Neuronal stem cell (in vitro differentiated cells): ENCODE results near the gene PTPN3.

Experiments used
- DNase-seq: peaks from one replicate; pipeline ENCODE4 v3.0.0-alpha.2; 2013; ENCODE audit warnings: low spot score
- H2AFZ ChIP-seq: one replicate; pipeline ENCODE4 v1.6.1; 2013; ENCODE audit warnings: mild to moderate bottlenecking, low read length, inconsistent platforms
- H2AK5ac ChIP-seq: 2 replicates; pipeline ENCODE4 v1.6.1; 2013; ENCODE audit warnings: low read depth, mild to moderate bottlenecking, inconsistent platforms, low read length, moderate library complexity, mixed read lengths
- H2BK120ac ChIP-seq: 2 replicates; pipeline ENCODE4 v1.6.1; 2013; ENCODE audit warnings: low read depth, mild to moderate bottlenecking, inconsistent platforms, low read length, moderate library complexity, mixed read lengths
- H2BK12ac ChIP-seq: one replicate; pipeline ENCODE4 v1.6.1; 2013; ENCODE audit warnings: low read length, inconsistent platforms
- H2BK15ac ChIP-seq: 2 replicates; pipeline ENCODE4 v1.6.1; 2013; ENCODE audit warnings: mild to moderate bottlenecking, low read length, inconsistent platforms, mixed read lengths
- H2BK5ac ChIP-seq: one replicate; pipeline ENCODE4 v1.6.1; 2013; ENCODE audit warnings: inconsistent platforms, mild to moderate bottlenecking, low read length, moderate library complexity
- H3K14ac ChIP-seq: one replicate; pipeline ENCODE4 v1.6.1; 2013; ENCODE audit warnings: low read length, inconsistent platforms
- H3K18ac ChIP-seq: 2 replicates; pipeline ENCODE4 v1.6.1; 2013; ENCODE audit warnings: low read length, inconsistent platforms
- H3K23ac ChIP-seq: 2 replicates; pipeline ENCODE4 v1.6.1; 2013; ENCODE audit warnings: low read depth, mild to moderate bottlenecking, mixed read lengths, low read length, inconsistent platforms; ENCODE audit not compliant: poor library complexity
- H3K27ac ChIP-seq: replicated peaks from 3 replicates; pipeline ENCODE4 v1.5.1; 2013; ENCODE audit warnings: low read length, inconsistent platforms
- H3K27me3 ChIP-seq, 3 experiments: 2 replicates each; pipeline ENCODE4 v1.6.1; 2013; ENCODE audit warnings: low read length in 3 of 3, mild to moderate bottlenecking in 2 of 3, inconsistent platforms in 1 of 3, low read depth in 1 of 3, mixed read lengths in 1 of 3, moderate library complexity in 1 of 3; ENCODE audit not compliant: control insufficient read depth in 3 of 3, insufficient read depth in 3 of 3
- H3K36me3 ChIP-seq, 2 donors: replicated peaks in 1 of 2; 2 replicates each; pipeline ENCODE4 v1.6.1; 2013; ENCODE audit warnings: low read length in 2 of 2; ENCODE audit not compliant: control insufficient read depth in 2 of 2, insufficient read depth in 2 of 2
- H3K4ac ChIP-seq: 2 replicates; pipeline ENCODE4 v1.6.1; 2013; ENCODE audit warnings: inconsistent platforms, mild to moderate bottlenecking, low read length, moderate library complexity
- H3K4me1 ChIP-seq, 2 donors: 1 replicate in 1 of 2; 2 replicates in 1 of 2; pipeline ENCODE4 v1.6.1; 2013; ENCODE audit warnings: low read length in 2 of 2, low read depth in 1 of 2; ENCODE audit not compliant: control insufficient read depth in 2 of 2, insufficient read depth in 1 of 2
- H3K4me2 ChIP-seq: one replicate; pipeline ENCODE4 v1.6.1; 2013; ENCODE audit warnings: mild to moderate bottlenecking, low read length, inconsistent platforms; ENCODE audit not compliant: insufficient read depth, poor library complexity, severe bottlenecking
- H3K4me3 ChIP-seq, 2 donors: 2 replicates each; pipeline ENCODE4 v1.5.1; 2013; ENCODE audit warnings: low read length in 2 of 2, mild to moderate bottlenecking in 2 of 2, inconsistent platforms in 1 of 2, moderate library complexity in 1 of 2
- H3K79me1 ChIP-seq: one replicate; pipeline ENCODE4 v1.6.1; 2013; ENCODE audit warnings: low read depth, mild to moderate bottlenecking, inconsistent platforms, low read length, moderate library complexity
- H3K9ac ChIP-seq: one replicate; pipeline ENCODE4 v1.6.1; 2013; ENCODE audit warnings: mild to moderate bottlenecking, low read depth, low read length, inconsistent platforms; ENCODE audit not compliant: poor library complexity
- H3K9me3 ChIP-seq, 2 donors: replicated peaks in 1 of 2; 2 replicates each; pipeline versions ENCODE3 to v1.6.1; 2013; ENCODE audit warnings: low read length in 2 of 2, mild to moderate bottlenecking in 2 of 2, inconsistent platforms in 1 of 2, low read depth in 1 of 2, mixed read lengths in 1 of 2, moderate library complexity in 1 of 2; ENCODE audit not compliant: control insufficient read depth in 2 of 2, insufficient read depth in 1 of 2
- H4K8ac ChIP-seq: one replicate; pipeline ENCODE4 v1.6.1; 2013; ENCODE audit warnings: low read depth, mild to moderate bottlenecking, inconsistent platforms, low read length, moderate library complexity
- H4K91ac ChIP-seq: one replicate; pipeline ENCODE4 v1.6.1; 2013; ENCODE audit warnings: low read length, low read depth, mild to moderate bottlenecking, inconsistent platforms; ENCODE audit not compliant: poor library complexity
- WGBS, 2 donors: extraction: QIAGEN DNeasy Blood & Tissue Kit; methylation state at CpG; one replicate each; pipeline ENCODE4 v1.1.7; 2013; ENCODE audit warnings: missing lambda C conversion rate in 2 of 2, mixed read lengths in 1 of 2; ENCODE audit not compliant: insufficient read length in 2 of 2, insufficient replicate concordance in 1 of 2; ENCODE audit errors: extremely low coverage in 2 of 2; 5-methylcytosine and 5-hydroxymethylcytosine counted together

PTPN3 gene

GRCh38 chr9:109411798-109412352 is 86.2 kb downstream of the PTPN3 start:
- H3K9ac ChIP-seq: no peak overlapping the region
- H3K27ac ChIP-seq: no peak overlapping the region
- H4K8ac ChIP-seq: no peak overlapping the region
- H3K14ac ChIP-seq: no peak overlapping the region
- H4K91ac ChIP-seq: no peak overlapping the region
- no peak overlapping the region for H2AFZ ChIP-seq
- H2BK5ac ChIP-seq: no peak overlapping the region
- DNase-seq: no peak
- no peaks in the 10 kb centered on the region for H3K79me1 ChIP-seq
- H2BK15ac ChIP-seq: no peak overlapping the region
- H3K4ac ChIP-seq: no peak overlapping the region
- H2BK12ac ChIP-seq: no peak overlapping the region
- no peak overlapping the region for H3K18ac ChIP-seq
- H3K36me3 ChIP-seq: no peaks in the 10 kb centered on the region
- H2BK120ac ChIP-seq: no peak overlapping the region
- no peak overlapping the region for H3K4me2 ChIP-seq
- H2AK5ac ChIP-seq: no peak overlapping the region
- WGBS, 2 donors: no CpG with 5 or more reads among the region's 5 CpGs
- H3K4me1 ChIP-seq: peaks cover 2 to 19% of the 10 kb centered on the region in 2 donors
- no peaks in the 10 kb centered on the region for H3K9me3 ChIP-seq
- no peak overlapping the region for H3K23ac ChIP-seq
- no peak overlapping the region for H3K4me3 ChIP-seq
- no peaks in the 10 kb centered on the region for H3K27me3 ChIP-seq

DNA sequence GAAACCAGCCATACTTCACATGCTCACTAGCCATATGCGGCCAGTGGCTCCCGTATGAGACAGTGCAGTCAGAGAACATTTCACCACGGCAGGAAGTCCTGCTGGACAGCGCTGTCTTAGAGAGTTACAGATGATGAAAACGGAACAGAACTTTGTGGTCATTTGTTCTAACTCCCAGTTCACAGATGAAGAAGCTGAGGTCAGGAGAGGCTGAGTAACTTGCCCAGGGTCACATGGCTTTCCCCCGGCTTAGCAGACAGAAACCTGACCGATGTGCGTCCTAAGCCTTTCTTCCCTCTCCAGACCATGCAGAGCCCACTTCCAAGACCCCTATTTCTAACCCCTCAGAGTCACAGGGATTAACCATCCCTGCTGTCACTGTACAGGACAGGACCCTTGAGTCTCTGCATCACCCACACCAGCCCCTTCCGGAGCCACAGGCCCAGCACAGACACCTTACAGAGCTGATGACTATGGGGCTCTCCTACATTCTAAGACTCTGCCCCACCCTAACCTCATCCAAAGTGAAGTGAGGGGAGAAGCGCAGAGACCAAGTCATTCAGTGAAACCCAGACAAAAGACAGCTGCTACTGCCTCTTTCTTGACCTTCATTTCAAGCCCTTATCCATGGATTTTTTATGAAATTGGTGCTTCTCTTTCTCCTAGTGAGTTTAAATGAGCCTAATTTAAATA is 86.9 kb downstream of the PTPN3 start:
- H3K14ac ChIP-seq: no peak overlapping the region
- H3K4ac ChIP-seq: no peak overlapping the region
- H4K91ac ChIP-seq: no peak overlapping the region
- H3K9me3 ChIP-seq: no peaks in the 10 kb centered on the region
- no peak overlapping the region for H2BK15ac ChIP-seq
- no peak overlapping the region for H3K9ac ChIP-seq
- no peaks in the 10 kb centered on the region for H3K27me3 ChIP-seq
- H2BK120ac ChIP-seq: no peak overlapping the region
- DNase-seq: no peak
- no peak overlapping the region for H4K8ac ChIP-seq
- no peak overlapping the region for H3K4me3 ChIP-seq
- no peaks in the 10 kb centered on the region for H3K79me1 ChIP-seq
- H3K27ac ChIP-seq: no peak overlapping the region
- H3K23ac ChIP-seq: no peak overlapping the region
- no peak overlapping the region for H3K4me2 ChIP-seq
- H2AK5ac ChIP-seq: no peak overlapping the region
- H3K18ac ChIP-seq: no peak overlapping the region
- no CpG with 5 or more reads among the region's 10 CpGs for WGBS, 2 donors
- no peak overlapping the region for H2BK5ac ChIP-seq
- H3K4me1 ChIP-seq: peaks cover 2 to 16% of the 10 kb centered on the region in 2 donors
- H2BK12ac ChIP-seq: no peak overlapping the region
- H3K36me3 ChIP-seq: no peaks in the 10 kb centered on the region
- H2AFZ ChIP-seq: no peak overlapping the region

DNA sequence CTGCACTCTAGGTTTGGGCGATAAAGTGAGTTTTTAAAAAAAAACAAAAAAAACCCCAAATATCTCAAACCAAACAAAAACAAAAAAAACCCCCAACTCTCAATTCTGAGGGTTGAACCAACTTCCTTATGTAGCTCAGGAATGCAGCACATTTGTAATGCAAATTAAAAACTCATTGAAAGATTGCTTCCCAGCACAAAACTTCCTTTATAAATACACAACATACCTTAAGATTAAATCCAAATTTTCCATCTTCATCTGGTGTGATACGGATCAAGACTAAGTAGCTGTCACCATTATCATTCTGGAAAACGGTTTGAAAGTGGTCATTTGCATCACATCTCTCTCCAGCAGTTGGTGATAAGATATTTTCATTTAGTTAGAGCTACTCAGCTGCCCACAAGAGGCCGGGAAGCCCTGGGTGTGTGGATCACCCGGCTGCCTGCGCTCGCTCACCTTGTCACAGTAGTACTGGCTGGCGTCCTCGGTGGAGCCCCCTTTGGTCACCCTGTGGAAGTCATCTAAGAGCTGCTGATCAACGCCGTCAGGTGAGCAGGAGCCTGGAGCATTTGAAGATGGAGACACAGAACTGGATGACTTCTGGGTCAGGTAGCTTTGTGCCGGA is 88.2 kb downstream of the PTPN3 start:
- no peaks in the 10 kb centered on the region for H3K9me3 ChIP-seq
- no peaks in the 10 kb centered on the region for H3K36me3 ChIP-seq
- no peak overlapping the region for H2BK12ac ChIP-seq
- H2BK5ac ChIP-seq: no peak overlapping the region
- H2BK15ac ChIP-seq: no peak overlapping the region
- H3K9ac ChIP-seq: no peak overlapping the region
- H3K4ac ChIP-seq: no peak overlapping the region
- H3K4me2 ChIP-seq: no peak overlapping the region
- WGBS, 2 donors: no CpG with 5 or more reads among the region's 12 CpGs
- H3K4me1 ChIP-seq: peaks cover 2 to 16% of the 10 kb centered on the region in 2 donors
- H3K27ac ChIP-seq: no peak overlapping the region
- no peak overlapping the region for H4K91ac ChIP-seq
- no peak overlapping the region for H4K8ac ChIP-seq
- H3K27me3 ChIP-seq: no peaks in the 10 kb centered on the region
- H3K23ac ChIP-seq: no peak overlapping the region
- H3K4me3 ChIP-seq: no peak overlapping the region
- no peak overlapping the region for H3K14ac ChIP-seq
- no peak overlapping the region for H2AFZ ChIP-seq
- no peak overlapping the region for H2BK120ac ChIP-seq
- DNase-seq: no peak
- H3K79me1 ChIP-seq: no peaks in the 10 kb centered on the region
- H2AK5ac ChIP-seq: no peak overlapping the region
- no peak overlapping the region for H3K18ac ChIP-seq

DNA sequence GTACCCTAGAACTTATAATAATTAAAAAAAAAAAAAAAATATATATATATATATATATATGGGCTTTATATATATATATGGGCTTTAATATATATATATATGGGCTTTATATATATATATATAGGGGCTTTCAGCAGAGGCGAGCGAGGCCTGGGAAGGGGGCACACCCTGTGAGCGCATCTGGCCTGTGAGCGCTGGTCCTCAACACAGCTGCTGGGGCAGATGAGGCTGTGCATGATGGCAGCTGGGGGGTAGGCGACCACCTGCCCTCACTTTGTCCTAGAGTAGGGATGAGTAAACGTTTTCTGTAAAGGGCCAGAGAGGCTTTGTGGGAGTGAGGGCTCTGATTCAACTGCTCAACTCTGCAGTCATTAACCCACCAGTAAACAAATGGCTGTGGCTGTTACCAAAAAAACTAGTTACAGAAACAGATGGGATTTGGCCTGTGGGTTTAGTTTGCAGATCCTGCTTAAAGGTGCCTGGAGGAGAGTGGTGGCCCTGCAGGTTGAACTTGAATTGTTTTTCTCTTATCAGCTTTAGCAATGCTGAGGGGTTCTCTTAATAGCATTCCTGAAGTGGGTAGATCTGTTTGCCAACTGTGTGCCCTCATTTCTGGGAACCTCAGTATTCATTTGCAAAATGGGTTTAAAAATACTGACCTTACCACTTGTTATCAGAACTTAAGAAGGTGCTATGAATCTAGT is 89.2 kb downstream of the PTPN3 start:
- no peak overlapping the region for H3K23ac ChIP-seq
- no peak overlapping the region for H2BK12ac ChIP-seq
- no peak overlapping the region for H4K8ac ChIP-seq
- no CpG with 5 or more reads among the region's 6 CpGs for WGBS, 2 donors
- no peak overlapping the region for H3K9ac ChIP-seq
- H3K9me3 ChIP-seq: no peaks in the 10 kb centered on the region
- no peak for DNase-seq
- H3K4me2 ChIP-seq: no peak overlapping the region
- no peak overlapping the region for H2BK5ac ChIP-seq
- H2AFZ ChIP-seq: no peak overlapping the region
- H3K79me1 ChIP-seq: no peaks in the 10 kb centered on the region
- no peak overlapping the region for H3K14ac ChIP-seq
- no peak overlapping the region for H2AK5ac ChIP-seq
- H3K36me3 ChIP-seq: no peaks in the 10 kb centered on the region
- H3K18ac ChIP-seq: no peak overlapping the region
- H3K27me3 ChIP-seq: no peaks in the 10 kb centered on the region
- H2BK15ac ChIP-seq: no peak overlapping the region
- H2BK120ac ChIP-seq: no peak overlapping the region
- H3K4me3 ChIP-seq: no peak overlapping the region
- H3K27ac ChIP-seq: no peak overlapping the region
- no peak overlapping the region for H4K91ac ChIP-seq
- peaks cover 6 to 22% of the 10 kb centered on the region in 2 donors for H3K4me1 ChIP-seq
- H3K4ac ChIP-seq: no peak overlapping the region
